Right lobe of liver (tissue), 6 donors: ENCODE measurements around the gene CCDC6. TPM values are rescaled to one million over a fixed set of nuclear protein-coding genes. Genes with fewer than 3 reads are reported as not detected.

ENCODE experiments used
- ATAC-seq, 4 donors: fragments of 200-7000 bp; cut with Tn5 transposase; one replicate each; pipeline ENCODE4 v1.9.1; 2020; ENCODE audit warnings: mild to moderate bottlenecking in 4 of 4, moderate library complexity in 4 of 4
- DNase-seq, 3 donors: peaks; one replicate each; pipeline ENCODE4 v3.0.0-alpha.2; 2020
- H3K27ac ChIP-seq, 3 donors: fragments of 200-600 bp; one replicate each; pipeline ENCODE4 v1.8.0; 2022
- H3K27me3 ChIP-seq, 2 donors: fragments of 200-600 bp; one replicate each; pipeline ENCODE4 v1.8.0; 2022
- H3K36me3 ChIP-seq, 4 donors: fragments of 200-600 bp; sonication (generic) in 1 of 4; one replicate each; pipeline versions ENCODE4 v1.5.1 to v1.8.0; 2017 to 2022; ENCODE audit warnings: control low read depth in 1 of 4
- H3K4me1 ChIP-seq, 4 donors: fragments of 200-600 bp; sonication (generic) in 1 of 4; one replicate each; pipeline versions ENCODE4 v1.5.1 to v1.8.0; 2017 to 2022; ENCODE audit warnings: control low read depth in 1 of 4
- H3K4me3 ChIP-seq, 3 donors: fragments of 200-600 bp; one replicate each; pipeline ENCODE4 v1.8.0; 2022
- H3K9me3 ChIP-seq, 4 donors: fragments of 200-600 bp; sonication (generic) in 1 of 4; one replicate each; pipeline versions ENCODE4 v1.5.1 to v1.8.0; 2017 to 2022; ENCODE audit warnings: control low read depth in 1 of 4
- POLR2A ChIP-seq: fragments of 450-650 bp; IDR thresholded peaks from one replicate; pipeline ENCODE4 v1.6.1; 2017; ENCODE audit warnings: antibody characterized with exemption, mild to moderate bottlenecking
- WGBS: methylation state at CpG from one replicate; pipeline ENCODE4 v1.1.6; 2018; ENCODE audit warnings: low coverage, low lambda C conversion rate; ENCODE audit not compliant: insufficient coverage; ENCODE audit errors: missing lambda C conversion rate; 5-methylcytosine and 5-hydroxymethylcytosine counted together
- intact Hi-C, 2 donors: fragments of 100-400 bp; cut with DNase I; formaldehyde crosslinking; loops; one replicate each; pipeline versions ENCODE4 v1.11.2 to v1.14.1; 2022
- total RNA-seq, 6 experiments: library from RNA; depleted of rRNA in 2 of 6; stranded (reverse); fragments of >200 nt in 2 of 6; fragmentation: NEBNext Ultra II Directional in 3 of 6; extraction: Animal tissue kit (Norgen Biotek cat#: 25700) in 3 of 6; gene quantifications; one replicate each; pipeline versions ENCODE4 v1.1.0 to v1.2.4, GENCODE V29; 2016 to 2023
- TF ChIP-seq, protein P1 (sequence below), 4 donors: fragments of 200-600 bp in 3 of 4; fragments of 450-650 bp in 1 of 4; IDR thresholded peaks; one replicate each; pipeline versions ENCODE4 v1.5.1 to v1.8.0; 2016 to 2022; ENCODE audit warnings: antibody characterized with exemption in 4 of 4, mild to moderate bottlenecking in 2 of 4
- donor health status: DM: no; HTN: yes; CAD: no.
- donor health status: DM: no; HTN: no; CAD: no.
- donor health status: DM: no; HTN: no; CAD: no.
- donor health status: DM: no; HTN: yes; CAD: no.
- donor health status: DM: no; HTN: yes; CAD: no.

CCDC6 gene
- total RNA-seq, 6 experiments from 2014 or later, result 9.2 to 20.4 (median 14.8) TPM

DNA sequence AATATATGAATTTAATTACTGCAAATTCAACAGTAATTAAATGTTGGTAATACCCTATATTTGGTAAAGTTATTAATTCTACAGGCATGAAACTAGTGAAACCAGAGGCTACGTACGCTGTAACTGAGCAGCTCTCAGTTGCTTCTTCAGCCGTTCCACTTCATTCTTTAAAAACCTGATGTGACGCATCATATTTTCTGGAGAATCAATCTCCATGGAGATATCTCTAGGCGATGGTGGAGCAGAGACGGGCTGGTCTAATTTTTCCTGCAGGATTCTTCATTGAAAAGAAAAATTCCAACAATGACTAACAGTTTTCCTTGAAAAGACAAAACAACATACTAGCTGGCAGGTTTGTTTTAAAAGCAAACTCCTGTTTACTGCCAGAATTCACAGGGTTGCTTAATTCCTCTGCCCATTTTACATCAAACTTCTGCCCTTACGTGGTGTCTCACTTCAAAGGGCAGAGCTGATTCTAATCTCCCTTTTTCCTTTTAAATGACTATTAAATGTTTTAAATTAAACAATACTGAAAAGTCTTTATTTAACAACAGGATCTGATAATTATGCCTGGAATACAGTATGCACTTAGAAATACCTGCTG, 93.7 kb downstream of the CCDC6 start:
- ATAC-seq (peak; percentile 58 to 84 (median 66)), DNase-seq (no peak)
- TF ChIP-seq, protein P1, sequence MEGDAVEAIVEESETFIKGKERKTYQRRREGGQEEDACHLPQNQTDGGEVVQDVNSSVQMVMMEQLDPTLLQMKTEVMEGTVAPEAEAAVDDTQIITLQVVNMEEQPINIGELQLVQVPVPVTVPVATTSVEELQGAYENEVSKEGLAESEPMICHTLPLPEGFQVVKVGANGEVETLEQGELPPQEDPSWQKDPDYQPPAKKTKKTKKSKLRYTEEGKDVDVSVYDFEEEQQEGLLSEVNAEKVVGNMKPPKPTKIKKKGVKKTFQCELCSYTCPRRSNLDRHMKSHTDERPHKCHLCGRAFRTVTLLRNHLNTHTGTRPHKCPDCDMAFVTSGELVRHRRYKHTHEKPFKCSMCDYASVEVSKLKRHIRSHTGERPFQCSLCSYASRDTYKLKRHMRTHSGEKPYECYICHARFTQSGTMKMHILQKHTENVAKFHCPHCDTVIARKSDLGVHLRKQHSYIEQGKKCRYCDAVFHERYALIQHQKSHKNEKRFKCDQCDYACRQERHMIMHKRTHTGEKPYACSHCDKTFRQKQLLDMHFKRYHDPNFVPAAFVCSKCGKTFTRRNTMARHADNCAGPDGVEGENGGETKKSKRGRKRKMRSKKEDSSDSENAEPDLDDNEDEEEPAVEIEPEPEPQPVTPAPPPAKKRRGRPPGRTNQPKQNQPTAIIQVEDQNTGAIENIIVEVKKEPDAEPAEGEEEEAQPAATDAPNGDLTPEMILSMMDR (IDR thresholded peaks at IDR 0.05), result no peak
- TF ChIP-seq POLR2A, result no peak
- peaks cover 0 to 4% (median 0%) of the 10 kb centered on the region in 4 donors for H3K4me1 ChIP-seq
- WGBS, result 73% methylated on average over 7 of the region's 7 CpGs
- intact Hi-C loops, result no loop called here
- no peaks in the 10 kb centered on the region for H3K9me3 ChIP-seq
- H3K27me3 ChIP-seq, result no peaks in the 10 kb centered on the region
- H3K4me3 ChIP-seq, result no peak overlapping the region
- peak overlapping the region in 1 of 3 donors; percentile 0 for H3K27ac ChIP-seq
- H3K36me3 ChIP-seq, result peaks cover 0 to 13% (median 2%) of the 10 kb centered on the region in 4 donors

DNA sequence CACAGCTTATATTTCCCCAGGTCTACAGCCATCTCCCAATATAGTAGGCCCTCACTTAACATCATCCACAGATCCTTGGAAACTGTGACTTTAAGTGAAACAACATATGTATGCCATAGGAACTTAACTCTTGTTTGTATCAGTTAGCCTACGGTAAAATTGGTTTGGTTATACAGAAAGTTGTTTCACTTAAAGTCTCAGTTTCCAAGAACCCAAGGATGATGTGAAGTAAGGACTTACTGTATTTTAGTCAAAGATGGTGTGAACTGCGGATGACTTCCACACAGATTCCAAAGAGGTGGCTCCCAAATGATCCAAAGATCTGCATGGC, 96.7 kb downstream of the CCDC6 start:
- Histone ChIP-seq H3K27me3 (no peaks in the 10 kb centered on the region), H3K4me1 (peaks cover 0 to 4% (median 0%) of the 10 kb centered on the region in 4 donors), H3K27ac (no peak overlapping the region), H3K36me3 (peaks cover 0 to 35% (median 15%) of the 10 kb centered on the region in 4 donors), H3K4me3 (no peak overlapping the region), H3K9me3 (no peaks in the 10 kb centered on the region)
- TF ChIP-seq, protein P1 (IDR thresholded peaks at IDR 0.05), result no peak
- TF ChIP-seq POLR2A, result no peak
- intact Hi-C loops, result no loop called here
- WGBS, result 94% methylated on average over 2 of the region's 2 CpGs
- ATAC-seq (no peak), DNase-seq (no peak)

DNA sequence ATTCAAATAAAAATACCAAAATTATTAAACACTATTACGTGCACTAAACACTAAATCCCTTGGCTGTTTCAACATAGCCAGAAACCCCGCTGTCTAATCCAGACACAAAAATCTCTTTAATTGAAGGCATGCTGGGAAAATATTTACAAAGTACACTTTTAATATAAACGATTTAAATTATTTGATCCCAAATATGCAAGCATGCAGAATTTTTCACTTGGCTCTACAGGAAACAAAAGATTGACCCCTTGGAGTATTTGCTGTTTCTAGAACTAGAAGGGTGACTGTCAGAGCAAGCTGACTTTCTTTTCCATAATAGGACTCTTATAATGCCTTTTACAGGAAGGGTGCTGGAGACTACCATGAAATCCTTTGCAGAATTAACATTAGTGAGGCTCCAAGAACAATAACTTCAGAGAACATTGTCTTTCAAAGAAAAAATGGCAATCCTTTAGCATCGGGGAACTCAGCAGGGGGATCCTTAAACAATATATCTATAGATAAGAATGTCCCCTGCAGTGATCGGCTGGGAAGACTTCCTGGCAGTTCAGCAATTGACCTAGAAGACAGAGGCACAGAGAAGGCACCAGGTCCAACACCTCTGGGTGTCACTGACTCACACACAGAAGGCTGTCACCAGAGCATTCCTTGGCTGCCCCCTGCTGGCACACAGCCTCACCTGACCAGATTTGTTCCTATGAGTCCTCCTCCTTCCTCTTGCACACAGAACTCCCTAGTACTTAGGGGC, 97.3 kb downstream of the CCDC6 start:
- intact Hi-C loops, result no loop called here
- DNase-seq (peak; percentile 66 to 74 (median 67)), ATAC-seq (peak; percentile 74 to 92 (median 85))
- H3K4me3 ChIP-seq, result no peak overlapping the region
- no peak overlapping the region for H3K27ac ChIP-seq
- no peaks in the 10 kb centered on the region for H3K27me3 ChIP-seq
- peaks cover 0 to 40% (median 18%) of the 10 kb centered on the region in 4 donors for H3K36me3 ChIP-seq
- TF ChIP-seq, protein P1 (IDR thresholded peaks at IDR 0.05), result peak; percentile 47 to 73 (median 66)
- no peak for TF ChIP-seq POLR2A
- no peaks in the 10 kb centered on the region for H3K9me3 ChIP-seq
- peaks cover 0 to 4% (median 0%) of the 10 kb centered on the region in 4 donors for H3K4me1 ChIP-seq
- 79% methylated on average over 5 of the region's 5 CpGs for WGBS

DNA sequence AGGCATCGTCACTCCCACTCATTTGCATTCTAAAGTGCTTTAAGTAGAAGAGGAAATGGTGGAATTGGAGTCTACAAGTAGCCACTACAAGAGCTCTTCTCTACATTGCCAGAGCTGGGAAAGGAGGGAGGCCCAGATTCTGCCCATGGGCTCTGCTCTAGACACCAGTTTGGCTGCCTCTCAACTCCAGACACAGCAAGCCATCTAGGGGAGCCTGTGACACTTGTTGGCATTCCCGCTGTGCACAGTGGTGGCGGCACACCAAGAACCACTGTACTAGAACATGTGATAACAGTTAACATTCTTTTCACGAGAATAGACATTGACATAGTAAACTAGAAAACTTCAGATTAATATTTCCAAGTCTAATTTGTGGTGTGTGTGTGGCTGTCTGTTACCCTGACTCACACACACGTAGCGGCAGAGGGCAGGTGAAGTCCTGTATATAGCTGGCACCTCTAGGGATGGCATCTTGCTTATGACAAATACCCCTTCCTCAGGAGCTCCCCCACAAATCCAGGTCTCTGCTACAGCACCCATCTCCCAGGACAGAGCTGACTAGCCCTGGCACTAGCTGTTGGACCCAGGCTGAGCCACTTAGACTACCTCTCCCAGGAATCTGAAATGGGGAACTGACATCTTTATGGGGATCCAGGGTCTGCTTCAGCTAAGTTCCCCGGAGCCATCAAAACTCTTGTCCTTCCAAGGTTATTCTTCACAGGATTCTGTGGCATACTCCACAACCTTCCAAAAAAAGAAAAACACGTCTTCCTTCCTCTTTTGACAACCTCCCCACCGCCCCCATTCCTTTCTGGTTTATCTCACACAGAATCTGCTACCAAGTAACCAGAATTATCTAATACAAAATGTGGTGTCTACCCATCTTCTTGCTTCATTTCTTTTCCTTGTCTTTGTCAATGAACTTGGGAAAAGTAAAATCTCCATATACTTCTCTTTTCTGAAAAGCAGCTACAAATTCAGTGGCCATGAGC, 98.4 kb downstream of the CCDC6 start:
- Histone ChIP-seq H3K4me3 (no peak overlapping the region), H3K27me3 (no peaks in the 10 kb centered on the region), H3K36me3 (peaks cover 0 to 45% (median 20%) of the 10 kb centered on the region in 4 donors), H3K4me1 (peaks cover 0 to 4% (median 0%) of the 10 kb centered on the region in 4 donors), H3K27ac (no peak overlapping the region), H3K9me3 (no peaks in the 10 kb centered on the region)
- intact Hi-C loops, result no loop called here
- DNase-seq, result no peak
- no peak for TF ChIP-seq POLR2A
- TF ChIP-seq, protein P1 (IDR thresholded peaks at IDR 0.05), result no peak
- ATAC-seq, result no peak
- 72% methylated on average over 7 of the region's 9 CpGs for WGBS
